ENCODE measurements around the gene ATG7. TPM values are rescaled to one million over a fixed set of nuclear protein-coding genes. Genes with fewer than 3 reads are reported as not detected.

The ATG7 gene
- total RNA-seq, 1 donor from 2014 or later, result 55.0 TPM

DNA sequence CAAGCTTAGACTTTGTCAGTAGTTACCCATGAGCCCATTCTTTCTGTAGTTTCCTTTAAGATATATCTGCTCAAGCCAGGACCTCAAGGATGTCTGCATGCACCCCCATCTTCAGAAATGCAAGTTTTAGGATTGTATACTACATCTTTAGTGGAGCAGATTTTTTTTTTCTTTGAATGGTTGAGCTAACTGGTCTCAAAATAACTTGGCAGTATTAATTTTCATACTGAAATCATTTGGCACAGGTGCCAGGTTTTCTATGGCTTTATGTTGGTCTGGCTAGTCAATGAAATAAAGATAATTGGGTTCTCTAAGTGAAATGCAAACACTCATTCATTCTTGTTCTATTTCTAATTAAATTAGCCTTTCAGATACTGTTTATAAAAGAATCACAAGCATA is 108.9 kb downstream of the ATG7 start:
- Histone ChIP-seq H3K4me3 (no peak overlapping the region), H3K9me3 (no peaks in the 10 kb centered on the region), H3K4me1 (peaks cover 11% of the 10 kb centered on the region), H3K27me3 (no peaks in the 10 kb centered on the region), H3K36me3 (no peaks in the 10 kb centered on the region), H3K27ac (no peak overlapping the region)
- TF ChIP-seq, protein P1, sequence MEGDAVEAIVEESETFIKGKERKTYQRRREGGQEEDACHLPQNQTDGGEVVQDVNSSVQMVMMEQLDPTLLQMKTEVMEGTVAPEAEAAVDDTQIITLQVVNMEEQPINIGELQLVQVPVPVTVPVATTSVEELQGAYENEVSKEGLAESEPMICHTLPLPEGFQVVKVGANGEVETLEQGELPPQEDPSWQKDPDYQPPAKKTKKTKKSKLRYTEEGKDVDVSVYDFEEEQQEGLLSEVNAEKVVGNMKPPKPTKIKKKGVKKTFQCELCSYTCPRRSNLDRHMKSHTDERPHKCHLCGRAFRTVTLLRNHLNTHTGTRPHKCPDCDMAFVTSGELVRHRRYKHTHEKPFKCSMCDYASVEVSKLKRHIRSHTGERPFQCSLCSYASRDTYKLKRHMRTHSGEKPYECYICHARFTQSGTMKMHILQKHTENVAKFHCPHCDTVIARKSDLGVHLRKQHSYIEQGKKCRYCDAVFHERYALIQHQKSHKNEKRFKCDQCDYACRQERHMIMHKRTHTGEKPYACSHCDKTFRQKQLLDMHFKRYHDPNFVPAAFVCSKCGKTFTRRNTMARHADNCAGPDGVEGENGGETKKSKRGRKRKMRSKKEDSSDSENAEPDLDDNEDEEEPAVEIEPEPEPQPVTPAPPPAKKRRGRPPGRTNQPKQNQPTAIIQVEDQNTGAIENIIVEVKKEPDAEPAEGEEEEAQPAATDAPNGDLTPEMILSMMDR (IDR thresholded peaks at IDR 0.05), result no peak
- no peak for TF ChIP-seq POLR2A (IDR thresholded peaks at IDR 0.05)
- DNase-seq (ENCODE audit: extremely low spot score in 2 of 2), result no peak
- intact Hi-C loops (cut with DNase I), result loop anchor here (2.0 kb wide), 1 partner anchor 270 kb away; no protein-coding TSS in a partner anchor

DNA sequence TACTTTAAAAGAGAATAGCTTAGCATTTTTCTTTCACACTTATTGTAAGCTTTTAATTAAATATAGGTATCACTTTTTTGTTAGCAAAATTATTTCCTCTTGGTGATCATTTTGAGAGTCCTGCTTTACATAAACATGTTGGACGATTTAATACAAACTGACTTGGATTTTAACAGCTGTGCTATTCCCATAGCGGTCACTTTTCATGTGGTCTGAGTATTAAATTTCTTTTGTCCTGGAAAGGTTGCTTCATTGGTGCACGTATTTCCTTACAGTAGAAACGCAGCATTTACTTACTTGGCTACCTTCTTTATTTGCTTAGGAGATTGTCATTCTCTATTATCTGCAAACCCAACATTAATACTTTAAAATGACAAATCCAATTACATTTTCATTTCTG is 109.4 kb downstream of the ATG7 start:
- H3K4me3 ChIP-seq, result no peak overlapping the region
- H3K4me1 ChIP-seq, result peaks cover 15% of the 10 kb centered on the region
- no peaks in the 10 kb centered on the region for H3K36me3 ChIP-seq
- H3K27me3 ChIP-seq, result no peaks in the 10 kb centered on the region
- TF ChIP-seq POLR2A (IDR thresholded peaks at IDR 0.05) (no peak), POLR2AphosphoS5 (IDR thresholded peaks at IDR 0.05; ENCODE audit: insufficient read depth in 1 of 2, low read depth in 1 of 2) (no peak)
- TF ChIP-seq, protein P1 (IDR thresholded peaks at IDR 0.05), result no peak
- no peak overlapping the region for H3K27ac ChIP-seq
- no peaks in the 10 kb centered on the region for H3K9me3 ChIP-seq
- no peak for DNase-seq (ENCODE audit: extremely low spot score in 2 of 2)
- intact Hi-C loops (cut with DNase I), result loop anchor here (2.0 kb wide), 1 partner anchor 269 kb away; no protein-coding TSS in a partner anchor

DNA sequence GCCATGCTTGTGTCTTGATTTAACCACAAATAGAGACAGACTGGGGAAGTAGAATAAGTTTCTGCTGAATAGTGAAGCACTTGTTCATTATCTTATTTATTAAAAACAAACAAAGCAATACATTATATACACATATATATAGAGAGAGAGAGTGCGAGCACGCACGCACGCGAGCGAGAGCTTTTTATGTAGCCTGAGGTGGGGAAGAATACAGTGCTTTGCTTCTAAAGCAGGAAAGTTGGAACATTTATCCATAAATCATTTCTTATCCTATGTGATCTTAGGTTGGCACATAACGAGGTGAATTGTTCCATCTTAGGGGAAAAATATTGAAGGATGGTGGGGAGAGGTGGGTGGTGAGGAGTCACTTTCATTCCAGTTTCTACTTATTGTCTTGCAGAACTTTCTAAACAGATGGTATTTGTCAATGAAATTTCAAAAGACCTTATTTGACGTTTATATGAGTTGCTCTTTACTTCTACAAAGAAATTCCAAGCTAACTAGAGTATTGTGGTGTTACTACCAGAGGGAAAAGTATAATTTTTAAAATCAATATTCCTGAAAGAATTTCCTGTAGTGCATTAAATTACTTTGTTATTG is 110.0 kb downstream of the ATG7 start:
- no peak overlapping the region for H3K27ac ChIP-seq

DNA sequence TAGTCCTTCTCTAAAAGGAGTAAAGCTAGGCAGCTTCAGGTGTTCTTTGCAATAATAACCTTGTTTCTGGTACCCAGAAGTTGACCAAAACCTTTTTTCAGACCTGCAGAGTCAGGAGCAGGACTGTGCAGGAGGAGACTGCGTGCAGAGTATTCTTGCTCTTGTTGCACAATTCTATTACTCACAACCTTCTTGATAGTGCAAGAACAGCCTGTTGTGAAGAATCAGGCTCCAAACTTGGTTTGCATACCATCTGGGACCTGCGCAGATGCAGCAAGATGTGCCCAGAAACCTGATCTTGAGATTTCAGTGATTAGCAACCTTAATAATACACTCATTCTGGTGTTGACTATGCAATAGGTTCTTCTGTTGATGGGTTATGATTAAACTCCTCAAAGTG is 111.9 kb downstream of the ATG7 start:
- Histone ChIP-seq H3K27me3 (no peaks in the 10 kb centered on the region), H3K27ac (no peak overlapping the region), H3K9me3 (no peaks in the 10 kb centered on the region), H3K4me1 (peaks cover 21% of the 10 kb centered on the region), H3K4me3 (no peak overlapping the region), H3K36me3 (no peaks in the 10 kb centered on the region)
- TF ChIP-seq, protein P1 (IDR thresholded peaks at IDR 0.05), result no peak
- TF ChIP-seq POLR2AphosphoS5 (IDR thresholded peaks at IDR 0.05; ENCODE audit: insufficient read depth in 1 of 2, low read depth in 1 of 2), result no peak
- no peak for TF ChIP-seq POLR2A (IDR thresholded peaks at IDR 0.05)
- intact Hi-C loops (cut with DNase I), result no loop called here
- no peak for DNase-seq (ENCODE audit: extremely low spot score in 2 of 2)

More for the DNA sequence above, 110.0 kb downstream of the ATG7 start:
- no peaks in the 10 kb centered on the region for H3K36me3 ChIP-seq
- H3K4me1 ChIP-seq, result peaks cover 21% of the 10 kb centered on the region
- no peak for DNase-seq (ENCODE audit: extremely low spot score in 2 of 2)
- TF ChIP-seq, protein P1 (IDR thresholded peaks at IDR 0.05), result no peak
- TF ChIP-seq POLR2A (IDR thresholded peaks at IDR 0.05) (no peak), POLR2AphosphoS5 (IDR thresholded peaks at IDR 0.05; ENCODE audit: insufficient read depth in 1 of 2, low read depth in 1 of 2) (no peak)
- intact Hi-C loops (cut with DNase I), result no loop called here
- H3K4me3 ChIP-seq, result no peak overlapping the region
- no peaks in the 10 kb centered on the region for H3K9me3 ChIP-seq
- H3K27me3 ChIP-seq, result no peaks in the 10 kb centered on the region

DNA sequence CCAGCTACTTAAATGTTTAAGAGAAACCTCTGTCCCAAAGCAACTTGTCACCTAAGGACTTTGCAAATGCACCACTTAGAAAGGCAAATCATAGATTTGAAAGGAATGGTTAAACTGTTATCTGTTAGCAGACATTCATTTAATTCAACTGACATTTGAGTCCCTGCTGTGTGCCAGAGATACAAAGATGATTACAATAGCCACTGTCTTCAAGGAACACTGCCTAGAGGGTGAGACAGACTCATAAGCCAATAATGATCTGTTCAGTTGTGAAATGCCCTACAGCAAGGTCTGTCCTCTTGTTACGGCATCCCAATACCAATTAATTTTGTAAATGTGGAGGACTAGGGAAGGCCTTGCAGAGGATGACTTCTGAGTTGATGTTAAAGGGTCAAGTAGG is 113.1 kb downstream of the ATG7 start:
- Histone ChIP-seq H3K9me3 (no peaks in the 10 kb centered on the region), H3K27me3 (no peaks in the 10 kb centered on the region), H3K36me3 (no peaks in the 10 kb centered on the region), H3K4me3 (no peak overlapping the region), H3K4me1 (peaks cover 21% of the 10 kb centered on the region), H3K27ac (peak overlapping the region; percentile 3)
- intact Hi-C loops (cut with DNase I), result no loop called here
- no peak for DNase-seq (ENCODE audit: extremely low spot score in 2 of 2)
- TF ChIP-seq, protein P1 (IDR thresholded peaks at IDR 0.05), result no peak
- TF ChIP-seq POLR2A (IDR thresholded peaks at IDR 0.05), result no peak
- TF ChIP-seq POLR2AphosphoS5 (IDR thresholded peaks at IDR 0.05; ENCODE audit: insufficient read depth in 1 of 2, low read depth in 1 of 2), result no peak

Measured in vagina (tissue), 2 donors.